Measurements from ENCODE around the gene PSMB5.
A peak's percentile ranks its signal among the peaks of the same experiment; 100 is the strongest.

Gene PSMB5

GRCh38 chr14:23056145-23056955, 21.6 kb upstream of the PSMB5 start:
- Histone ChIP-seq H2BK15ac (ENCODE audit: low read length) (no peak overlapping the region), H3K9ac (ENCODE audit: low read depth, low read length, poor library complexity) (peak overlapping the region; percentile 90), H2AFZ (ENCODE audit: low read length) (peak overlapping the region; percentile 91), H3K14ac (ENCODE audit: low read length) (peak overlapping the region; percentile 39), H3K36me3 (replicated peaks in 1 of 2; ENCODE audit: control insufficient read depth in 2 of 2, insufficient read depth in 2 of 2, low read length in 2 of 2) (peaks cover 34 to 72% of the 10 kb centered on the region in 2 donors), H2BK5ac (ENCODE audit: low read length) (peak overlapping the region; percentile 2), H3K27me3 (ENCODE audit: control insufficient read depth in 3 of 3, insufficient read depth in 3 of 3, low read depth in 1 of 3, low read length in 3 of 3) (no peaks in the 10 kb centered on the region), H2AK5ac (ENCODE audit: low read depth, low read length) (no peak overlapping the region), H3K4ac (ENCODE audit: low read length) (no peak overlapping the region), H2BK120ac (ENCODE audit: low read depth, low read length) (no peak overlapping the region), H3K9me3 (replicated peaks in 1 of 2; ENCODE audit: control insufficient read depth in 2 of 2, insufficient read depth in 1 of 2, low read depth in 1 of 2, low read length in 2 of 2) (no peaks in the 10 kb centered on the region), H4K91ac (ENCODE audit: low read depth, low read length, poor library complexity) (no peak overlapping the region), H2BK12ac (ENCODE audit: low read length) (no peak overlapping the region), H3K27ac (replicated peaks; ENCODE audit: low read length) (no peak overlapping the region), H3K18ac (ENCODE audit: low read length) (peak overlapping the region; percentile 50), H3K23ac (ENCODE audit: low read depth, low read length, poor library complexity) (no peak overlapping the region), H3K4me2 (ENCODE audit: insufficient read depth, low read length, poor library complexity, severe bottlenecking) (peak overlapping the region; percentile 97), H3K4me1 (ENCODE audit: control insufficient read depth in 2 of 2, insufficient read depth in 1 of 2, low read depth in 1 of 2, low read length in 2 of 2) (peaks cover 6% of the 10 kb centered on the region in 2 donors), H3K79me1 (ENCODE audit: low read depth, low read length) (peaks cover 5% of the 10 kb centered on the region), H4K8ac (ENCODE audit: low read depth, low read length) (no peak overlapping the region), H3K4me3 (ENCODE audit: low read length in 2 of 2) (peak overlapping the region; percentile 62 to 82)
- peak; percentile 77 for DNase-seq (ENCODE audit: low spot score)
- WGBS, 2 donors (ENCODE audit: extremely low coverage in 2 of 2, insufficient read length in 2 of 2, insufficient replicate concordance in 1 of 2): no CpG with 5 or more reads among the region's 17 CpGs

GRCh38 chr14:23055621-23056144, 21.0 kb upstream of the PSMB5 start:
- H2BK5ac ChIP-seq (ENCODE audit: low read length): peak overlapping the region; percentile 2
- WGBS, 2 donors (ENCODE audit: extremely low coverage in 2 of 2, insufficient read length in 2 of 2, insufficient replicate concordance in 1 of 2): no CpG with 5 or more reads among the region's 6 CpGs

GRCh38 chr14:23055147-23055550, 20.4 kb upstream of the PSMB5 start:
- Histone ChIP-seq H3K14ac (ENCODE audit: low read length) (peak overlapping the region; percentile 25), H2BK5ac (ENCODE audit: low read length) (peak overlapping the region; percentile 2), H2AFZ (ENCODE audit: low read length) (no peak overlapping the region), H2BK15ac (ENCODE audit: low read length) (no peak overlapping the region), H3K4me2 (ENCODE audit: insufficient read depth, low read length, poor library complexity, severe bottlenecking) (no peak overlapping the region), H3K4me1 (ENCODE audit: control insufficient read depth in 2 of 2, insufficient read depth in 1 of 2, low read depth in 1 of 2, low read length in 2 of 2) (peaks cover 6% of the 10 kb centered on the region in 2 donors), H3K79me1 (ENCODE audit: low read depth, low read length) (peaks cover 5% of the 10 kb centered on the region), H3K4ac (ENCODE audit: low read length) (no peak overlapping the region), H3K27ac (replicated peaks; ENCODE audit: low read length) (no peak overlapping the region), H3K27me3 (ENCODE audit: control insufficient read depth in 3 of 3, insufficient read depth in 3 of 3, low read depth in 1 of 3, low read length in 3 of 3) (no peaks in the 10 kb centered on the region), H2AK5ac (ENCODE audit: low read depth, low read length) (no peak overlapping the region), H3K9ac (ENCODE audit: low read depth, low read length, poor library complexity) (no peak overlapping the region), H2BK120ac (ENCODE audit: low read depth, low read length) (no peak overlapping the region), H3K23ac (ENCODE audit: low read depth, low read length, poor library complexity) (no peak overlapping the region), H4K8ac (ENCODE audit: low read depth, low read length) (no peak overlapping the region), H3K9me3 (replicated peaks in 1 of 2; ENCODE audit: control insufficient read depth in 2 of 2, insufficient read depth in 1 of 2, low read depth in 1 of 2, low read length in 2 of 2) (no peaks in the 10 kb centered on the region), H4K91ac (ENCODE audit: low read depth, low read length, poor library complexity) (no peak overlapping the region), H3K36me3 (replicated peaks in 1 of 2; ENCODE audit: control insufficient read depth in 2 of 2, insufficient read depth in 2 of 2, low read length in 2 of 2) (peaks cover 30 to 72% of the 10 kb centered on the region in 2 donors), H3K4me3 (ENCODE audit: low read length in 2 of 2) (no peak overlapping the region), H3K18ac (ENCODE audit: low read length) (no peak overlapping the region), H2BK12ac (ENCODE audit: low read length) (no peak overlapping the region)
- WGBS, 2 donors (ENCODE audit: extremely low coverage in 2 of 2, insufficient read length in 2 of 2, insufficient replicate concordance in 1 of 2): no CpG with 5 or more reads among the region's 12 CpGs
- no peak for DNase-seq (ENCODE audit: low spot score)

More at GRCh38 chr14:23055621-23056144, 21.0 kb upstream of the PSMB5 start:
- no peak for DNase-seq (ENCODE audit: low spot score)
- Histone ChIP-seq H3K14ac (ENCODE audit: low read length) (peak overlapping the region; percentile 3), H4K91ac (ENCODE audit: low read depth, low read length, poor library complexity) (no peak overlapping the region), H3K4me2 (ENCODE audit: insufficient read depth, low read length, poor library complexity, severe bottlenecking) (peak overlapping the region; percentile 97), H3K79me1 (ENCODE audit: low read depth, low read length) (peaks cover 5% of the 10 kb centered on the region), H3K9ac (ENCODE audit: low read depth, low read length, poor library complexity) (no peak overlapping the region), H2AK5ac (ENCODE audit: low read depth, low read length) (no peak overlapping the region), H2BK120ac (ENCODE audit: low read depth, low read length) (no peak overlapping the region), H2AFZ (ENCODE audit: low read length) (no peak overlapping the region), H3K4me3 (ENCODE audit: low read length in 2 of 2) (no peak overlapping the region), H3K36me3 (replicated peaks in 1 of 2; ENCODE audit: control insufficient read depth in 2 of 2, insufficient read depth in 2 of 2, low read length in 2 of 2) (peaks cover 29 to 72% of the 10 kb centered on the region in 2 donors), H3K23ac (ENCODE audit: low read depth, low read length, poor library complexity) (no peak overlapping the region), H4K8ac (ENCODE audit: low read depth, low read length) (no peak overlapping the region), H3K27me3 (ENCODE audit: control insufficient read depth in 3 of 3, insufficient read depth in 3 of 3, low read depth in 1 of 3, low read length in 3 of 3) (no peaks in the 10 kb centered on the region), H3K4ac (ENCODE audit: low read length) (no peak overlapping the region), H3K4me1 (ENCODE audit: control insufficient read depth in 2 of 2, insufficient read depth in 1 of 2, low read depth in 1 of 2, low read length in 2 of 2) (peaks cover 6% of the 10 kb centered on the region in 2 donors), H3K9me3 (replicated peaks in 1 of 2; ENCODE audit: control insufficient read depth in 2 of 2, insufficient read depth in 1 of 2, low read depth in 1 of 2, low read length in 2 of 2) (no peaks in the 10 kb centered on the region), H2BK15ac (ENCODE audit: low read length) (no peak overlapping the region), H2BK12ac (ENCODE audit: low read length) (no peak overlapping the region), H3K18ac (ENCODE audit: low read length) (no peak overlapping the region), H3K27ac (replicated peaks; ENCODE audit: low read length) (no peak overlapping the region)
